T-helper 9 cell (primary cell): ENCODE data around the gene DACT3.
"Not testable (repeated sequence)": the region's sequence is repeated elsewhere in the genome, so short reads cannot be mapped to it uniquely, and the experiment has no call there.

Experiments
- DNase-seq: peaks from one replicate; pipeline ENCODE4 v3.0.0-alpha.2; 2020

DACT3 gene

DNA sequence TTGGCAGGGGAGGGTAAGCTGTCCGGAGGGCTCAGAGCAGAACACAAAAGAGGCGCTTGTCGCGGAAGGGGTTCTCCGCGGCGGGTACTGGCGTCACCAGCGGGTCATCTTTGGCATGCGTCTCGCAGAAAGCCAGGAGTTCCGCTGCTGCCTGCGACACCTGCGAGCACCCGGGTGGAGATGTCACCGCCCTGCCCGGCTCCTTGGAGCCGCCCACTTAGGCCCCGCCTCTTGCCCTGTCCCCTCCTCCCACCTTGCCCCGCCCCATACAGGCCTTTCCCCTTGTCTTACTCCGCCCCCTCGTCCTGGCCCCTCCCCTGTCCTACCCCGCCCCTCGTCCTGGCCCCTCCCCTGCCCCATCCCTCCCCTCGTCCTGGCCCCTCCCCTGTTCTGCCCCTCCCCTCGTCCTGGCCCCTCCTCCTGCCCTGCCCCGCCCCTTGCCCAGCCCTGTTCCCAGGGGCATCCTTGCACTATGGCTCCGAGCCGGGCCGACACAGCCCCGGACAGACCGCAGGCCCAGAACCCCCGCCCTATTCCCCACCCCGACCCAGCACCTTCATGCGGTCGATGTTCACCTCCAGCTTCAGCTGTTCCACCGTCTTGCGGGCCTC is 26.8 kb downstream of the DACT3 start:
- peak; percentile 98 for DNase-seq

GRCh38 chr19:46633130-46633529 is 27.9 kb downstream of the DACT3 start:
- DNase-seq: no peak

GRCh38 chr19:46631481-46631880 is 29.5 kb downstream of the DACT3 start:
- no peak for DNase-seq

GRCh38 chr19:46630586-46631205 is 30.3 kb downstream of the DACT3 start:
- DNase-seq: no peak

- DNase-seq: no peak
These were observed 31.4 kb downstream of the DACT3 start for GRCh38 chr19:46629546-46630025.

DNA sequence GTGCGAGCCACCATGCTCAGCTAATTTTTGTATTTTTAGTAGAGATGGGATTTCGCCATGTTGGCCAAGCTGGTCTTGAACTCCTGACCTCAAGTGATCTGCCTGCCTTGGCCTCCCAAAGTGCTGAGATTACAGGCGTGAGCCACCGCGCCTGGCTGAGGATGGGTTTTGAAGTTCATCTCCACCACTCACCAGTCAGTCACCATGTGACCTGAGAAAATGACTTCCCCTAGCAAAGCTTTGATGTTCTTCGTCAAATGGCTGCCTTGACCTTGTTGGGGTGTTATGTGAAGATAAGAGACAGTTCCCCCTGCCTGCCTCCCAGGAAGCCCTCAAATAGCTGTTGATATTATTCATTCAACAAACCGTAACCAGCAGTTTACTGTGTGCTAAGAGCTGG is 32.0 kb downstream of the DACT3 start:
- not testable (repeated sequence) for DNase-seq

GRCh38 chr19:46626446-46626845 is 34.5 kb downstream of the DACT3 start:
- DNase-seq: no peak

- DNase-seq: no peak
These were observed 35.3 kb downstream of the DACT3 start for GRCh38 chr19:46625731-46626130.

GRCh38 chr19:46624958-46625661 is 35.9 kb downstream of the DACT3 start, which contains the start of gene PTGIR:
Gene PTGIR, minus strand, starts transcription at chr19:46625089. Its CDS starts 864 bp downstream, at chr19:46624225.
- DNase-seq: no peak

DNA sequence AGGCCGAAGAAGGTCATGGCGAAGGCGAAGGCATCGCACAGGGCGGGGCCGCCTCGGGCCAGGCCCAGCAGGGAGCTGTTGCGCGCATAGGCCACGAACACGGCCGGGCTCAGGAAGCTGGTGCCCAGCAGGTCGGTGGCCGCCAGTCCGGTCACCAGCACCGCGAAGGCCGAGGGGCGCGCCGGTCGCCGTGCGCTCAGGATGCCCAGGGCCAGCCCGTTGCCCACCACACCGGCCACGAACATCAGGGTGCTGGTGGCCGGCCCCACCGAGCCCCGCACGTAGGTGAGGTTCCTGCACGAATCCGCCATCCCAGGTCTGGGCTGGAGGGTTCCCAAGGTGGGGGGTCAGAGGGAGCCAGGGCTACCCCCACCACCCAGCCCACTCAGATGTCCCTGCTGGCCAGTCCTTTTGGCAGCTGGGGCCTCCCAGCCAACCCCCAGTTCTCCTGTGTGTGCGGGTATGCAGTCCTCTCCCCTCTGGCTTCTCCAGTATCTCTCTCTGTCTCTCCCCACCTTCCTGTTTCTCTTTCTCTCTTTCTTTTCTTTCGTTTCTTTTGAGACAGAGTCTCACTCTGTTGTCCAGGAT is 37.0 kb downstream of the DACT3 start:
- no peak for DNase-seq

- no peak for DNase-seq
These were observed 38.9 kb downstream of the DACT3 start for GRCh38 chr19:46622118-46622446.

- no peak for DNase-seq
These were observed 39.5 kb downstream of the DACT3 start for GRCh38 chr19:46621191-46622117.

GRCh38 chr19:46620716-46621115 is 40.3 kb downstream of the DACT3 start:
- no peak for DNase-seq

DNA sequence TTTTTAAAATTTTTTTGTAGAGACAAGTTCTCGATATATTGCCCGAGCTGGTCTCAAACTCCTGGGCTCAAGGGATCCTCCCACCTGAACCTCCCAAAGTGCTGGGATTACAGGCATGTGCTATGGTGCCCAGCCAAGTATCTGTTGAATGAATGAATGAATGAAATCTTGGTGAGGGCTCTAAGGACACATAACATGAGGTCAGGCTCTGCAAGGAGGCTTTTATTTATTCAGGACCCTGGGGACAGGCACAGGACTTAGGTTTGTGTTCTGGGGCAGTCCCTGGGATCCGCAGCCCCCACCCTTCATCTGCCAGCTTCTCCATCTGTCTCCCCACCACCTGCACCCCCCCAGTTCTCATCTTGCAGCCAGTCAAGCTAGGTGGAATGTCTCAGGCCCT is 40.7 kb downstream of the DACT3 start:
- DNase-seq: no peak

- DNase-seq: no peak
These were observed 42.2 kb downstream of the DACT3 start for GRCh38 chr19:46618670-46619231.

GRCh38 chr19:46617601-46618000 is 43.4 kb downstream of the DACT3 start:
- DNase-seq: no peak

- no peak for DNase-seq
These were observed 44.2 kb downstream of the DACT3 start for GRCh38 chr19:46616631-46617322.

- no peak for DNase-seq
These were observed 45.0 kb downstream of the DACT3 start for GRCh38 chr19:46615966-46616365.

- DNase-seq: peak; percentile 81
These were observed 46.8 kb downstream of the DACT3 start for GRCh38 chr19:46614114-46614722.

DNA sequence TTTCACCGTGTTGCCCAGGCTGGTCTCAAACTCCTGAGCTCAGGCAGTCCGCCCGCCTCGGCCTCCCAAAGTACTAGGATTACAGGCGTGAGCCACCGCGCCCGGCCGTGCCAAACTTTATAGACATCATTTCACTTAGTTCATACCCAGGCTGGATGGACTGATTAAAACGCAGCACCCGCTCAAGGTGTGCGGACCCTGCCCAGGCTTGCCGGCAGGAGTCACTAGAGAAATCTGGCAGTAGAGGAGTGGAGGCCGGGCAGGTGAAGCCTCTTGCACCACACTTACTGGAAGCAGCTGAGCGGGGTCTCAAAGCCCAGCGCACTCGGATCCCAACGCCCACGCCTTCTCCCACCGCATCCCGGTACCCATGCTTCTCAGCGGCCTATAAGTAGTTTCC is 47.5 kb downstream of the DACT3 start:
- no peak for DNase-seq

- DNase-seq: no peak
These were observed 49.2 kb downstream of the DACT3 start for GRCh38 chr19:46611776-46612175.
